RWPE1 (cell line): ENCODE measurements around the gene ANO7.
A peak's percentile ranks its signal among the peaks of the same experiment; 100 is the strongest.

Experiments used
- CTCF ChIA-PET: fragments of 350-600 bp; sonication (Branson Sonifier 250); formaldehyde crosslinking; extraction: SDS; loops from one replicate; lab custom pipeline; 2021; lab: Yijun Ruan, JAX
- POLR2A ChIA-PET: fragments of 400-600 bp; formaldehyde crosslinking; extraction: SDS; loops from one replicate; lab custom pipeline; 2020; ENCODE audit warnings: antibody characterized with exemption; ENCODE audit not compliant: low non-redundant PET; lab: Yijun Ruan, JAX
- DNase-seq: peaks from one replicate; pipeline ENCODE4 v3.0.0; 2012; ENCODE audit warnings: low spot score
- H3K27ac ChIP-seq: fragments of 450-650 bp; 2 replicates; pipeline ENCODE4 v1.5.1; 2017
- TF ChIP-seq, protein P1 (sequence below): fragments of 450-650 bp; conservative IDR thresholded peaks from 2 replicates; pipeline ENCODE4 v1.5.1; 2017; ENCODE audit warnings: low read depth, mild to moderate bottlenecking

The ANO7 gene

DNA sequence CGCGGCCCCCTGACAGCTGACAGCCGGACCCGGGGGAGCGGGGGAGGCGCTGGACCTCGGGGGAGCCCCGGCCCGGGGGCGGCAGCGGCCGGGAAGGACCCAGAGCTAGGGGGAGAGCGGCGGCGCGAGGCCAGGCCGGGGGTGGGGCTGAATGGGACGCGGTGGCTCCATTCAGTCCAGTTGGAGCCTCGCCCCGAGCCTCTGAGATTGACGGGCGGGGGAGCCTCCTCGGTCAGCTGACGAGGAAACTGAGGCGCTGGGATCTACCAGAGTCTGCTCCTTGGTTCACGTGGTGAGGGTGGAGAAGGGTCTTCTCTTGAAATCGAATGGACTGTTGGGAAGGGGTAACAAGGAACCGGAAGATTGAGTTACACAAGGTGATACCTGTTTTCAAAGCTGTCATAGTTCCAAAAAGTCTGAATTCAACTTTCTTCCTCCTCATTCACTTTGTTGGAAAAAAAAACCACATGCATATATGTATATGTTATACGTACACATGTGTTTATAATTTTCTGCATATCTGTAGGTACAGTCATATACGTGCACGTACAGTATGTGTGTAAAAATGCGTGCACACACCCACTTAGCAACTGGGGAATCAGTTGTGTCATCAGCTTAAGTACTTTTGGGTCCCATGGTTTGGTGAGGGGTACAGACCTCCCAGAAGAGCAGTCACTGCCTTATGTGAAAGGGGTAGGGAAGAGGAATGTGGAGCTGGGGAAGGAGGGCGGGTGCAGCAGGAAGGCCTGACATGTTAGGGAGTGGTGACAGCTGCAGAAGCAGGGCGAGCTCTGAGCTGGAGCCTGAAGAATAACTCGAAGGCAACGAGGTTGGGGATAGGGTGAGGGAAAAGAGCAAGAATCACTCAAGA lies 37.6 kb upstream of the ANO7 start:
- no peak for DNase-seq
- CTCF ChIA-PET = interaction anchor here (0.6 kb wide), 1 partner anchor 1601 kb away, joined by 3 read pairs; no protein-coding TSS in a partner anchor
- POLR2A ChIA-PET = no interaction called here
- H3K27ac ChIP-seq = peak overlapping the region; percentile 76
- TF ChIP-seq, protein P1, sequence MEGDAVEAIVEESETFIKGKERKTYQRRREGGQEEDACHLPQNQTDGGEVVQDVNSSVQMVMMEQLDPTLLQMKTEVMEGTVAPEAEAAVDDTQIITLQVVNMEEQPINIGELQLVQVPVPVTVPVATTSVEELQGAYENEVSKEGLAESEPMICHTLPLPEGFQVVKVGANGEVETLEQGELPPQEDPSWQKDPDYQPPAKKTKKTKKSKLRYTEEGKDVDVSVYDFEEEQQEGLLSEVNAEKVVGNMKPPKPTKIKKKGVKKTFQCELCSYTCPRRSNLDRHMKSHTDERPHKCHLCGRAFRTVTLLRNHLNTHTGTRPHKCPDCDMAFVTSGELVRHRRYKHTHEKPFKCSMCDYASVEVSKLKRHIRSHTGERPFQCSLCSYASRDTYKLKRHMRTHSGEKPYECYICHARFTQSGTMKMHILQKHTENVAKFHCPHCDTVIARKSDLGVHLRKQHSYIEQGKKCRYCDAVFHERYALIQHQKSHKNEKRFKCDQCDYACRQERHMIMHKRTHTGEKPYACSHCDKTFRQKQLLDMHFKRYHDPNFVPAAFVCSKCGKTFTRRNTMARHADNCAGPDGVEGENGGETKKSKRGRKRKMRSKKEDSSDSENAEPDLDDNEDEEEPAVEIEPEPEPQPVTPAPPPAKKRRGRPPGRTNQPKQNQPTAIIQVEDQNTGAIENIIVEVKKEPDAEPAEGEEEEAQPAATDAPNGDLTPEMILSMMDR = no peak

DNA sequence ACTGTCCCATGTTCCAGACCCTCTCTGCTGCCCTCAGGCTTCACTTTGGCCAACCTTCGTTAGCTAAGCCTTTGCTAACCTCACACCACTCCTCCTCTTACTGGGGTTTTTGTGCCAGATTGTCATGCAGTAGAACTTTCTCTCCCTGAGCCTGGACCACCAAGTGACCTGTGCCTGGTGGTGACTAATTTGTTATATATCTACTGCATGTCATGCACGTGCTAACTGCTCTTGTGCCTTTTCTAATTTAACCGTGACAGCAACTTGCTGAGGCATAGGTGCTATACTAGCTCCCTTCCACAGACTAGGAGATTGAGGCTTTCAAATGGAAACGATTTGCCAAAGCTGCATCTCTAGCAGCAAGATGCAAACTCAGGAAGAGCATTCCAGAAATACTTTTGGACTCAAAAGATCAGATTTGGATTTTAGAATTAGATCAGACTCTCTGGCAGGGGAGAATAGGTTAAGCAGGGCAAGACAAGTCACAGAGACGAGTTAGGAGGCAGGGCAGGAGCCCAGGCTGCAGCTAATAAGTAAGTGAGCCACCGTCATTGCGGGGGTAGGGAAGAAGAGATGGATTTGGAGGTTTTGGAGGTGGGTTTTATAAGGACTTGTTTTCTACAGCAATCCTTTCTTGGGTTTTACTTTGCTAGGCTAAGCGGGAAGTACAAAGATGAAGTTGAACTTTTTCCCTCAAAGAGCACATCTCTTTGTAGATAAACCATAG lies 36.4 kb upstream of the ANO7 start:
- DNase-seq = no peak
- TF ChIP-seq, protein P1 = no peak
- POLR2A ChIA-PET = no interaction called here
- CTCF ChIA-PET = no interaction called here
- no peak overlapping the region for H3K27ac ChIP-seq

DNA sequence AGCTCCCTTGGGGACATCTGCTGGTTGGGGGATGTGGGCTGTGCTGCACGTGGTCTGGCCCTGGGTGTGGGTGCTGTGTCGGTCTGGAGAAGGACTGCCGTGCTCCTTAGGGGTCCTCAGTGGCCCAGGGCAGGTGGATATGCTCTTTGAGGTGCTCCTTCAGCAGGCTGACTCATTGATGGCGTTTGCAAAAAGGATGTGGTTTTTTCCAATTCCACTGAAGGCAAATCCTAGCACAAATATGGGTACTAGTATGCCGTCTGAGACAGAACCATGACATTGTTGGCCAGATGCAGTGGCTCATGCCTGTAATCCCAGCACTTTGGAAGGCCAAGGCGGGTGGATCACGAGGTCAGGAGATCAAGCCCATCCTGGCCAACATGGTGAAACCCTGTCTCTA lies 34.9 kb upstream of the ANO7 start:
- CTCF ChIA-PET = interaction anchor here (0.5 kb wide), 1 partner anchor 250 kb away, joined by 4 read pairs; no protein-coding TSS in a partner anchor
- TF ChIP-seq, protein P1 = no peak
- POLR2A ChIA-PET = no interaction called here
- DNase-seq = no peak
- no peak overlapping the region for H3K27ac ChIP-seq

DNA sequence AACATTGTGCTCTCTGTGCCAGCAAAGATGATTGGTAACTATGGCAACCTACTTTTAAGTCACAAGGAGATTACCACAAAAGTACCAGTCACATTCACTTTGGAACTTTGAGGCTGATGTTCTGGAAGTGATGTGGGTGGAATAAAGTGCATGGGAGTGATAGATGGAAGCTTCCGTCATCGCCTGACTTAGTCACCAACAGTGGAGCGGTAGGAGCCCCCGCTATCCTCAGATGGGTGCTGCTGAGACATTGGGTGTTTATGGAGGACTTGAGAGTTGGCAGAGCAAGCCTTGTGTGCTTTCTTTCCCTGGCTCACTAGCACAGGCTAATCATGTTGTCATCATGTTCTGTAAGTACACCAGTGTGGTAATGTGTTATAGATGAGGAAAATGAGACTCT lies 33.6 kb upstream of the ANO7 start:
- DNase-seq = no peak
- no peak overlapping the region for H3K27ac ChIP-seq
- ChIA-PET POLR2A (no interaction called here), CTCF (interaction anchor here (0.5 kb wide), 1 partner anchor 34 kb away, joined by 4 read pairs; no protein-coding TSS in a partner anchor)
- TF ChIP-seq, protein P1 = no peak

DNA sequence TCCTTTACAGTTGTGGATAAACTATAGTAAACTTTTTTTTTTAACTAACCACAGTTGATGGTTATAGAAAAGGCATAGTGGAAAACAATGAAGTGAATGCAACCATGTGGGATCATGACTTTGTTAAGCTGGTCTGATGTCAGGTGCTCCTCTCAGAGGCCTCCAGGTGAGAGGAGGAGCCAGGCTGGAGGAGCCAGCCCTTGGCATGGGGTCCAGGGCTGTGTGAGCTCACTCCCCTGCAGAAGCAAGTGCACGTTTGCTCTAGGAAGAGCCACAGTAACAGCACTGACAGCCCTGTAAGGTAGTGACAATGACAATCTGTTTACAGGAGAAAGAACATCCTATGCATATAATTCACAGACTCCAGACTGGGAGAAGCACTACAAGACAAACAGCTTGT lies 32.5 kb upstream of the ANO7 start:
- DNase-seq = no peak
- TF ChIP-seq, protein P1 = no peak
- CTCF ChIA-PET = no interaction called here
- H3K27ac ChIP-seq = no peak overlapping the region
- POLR2A ChIA-PET = no interaction called here

DNA sequence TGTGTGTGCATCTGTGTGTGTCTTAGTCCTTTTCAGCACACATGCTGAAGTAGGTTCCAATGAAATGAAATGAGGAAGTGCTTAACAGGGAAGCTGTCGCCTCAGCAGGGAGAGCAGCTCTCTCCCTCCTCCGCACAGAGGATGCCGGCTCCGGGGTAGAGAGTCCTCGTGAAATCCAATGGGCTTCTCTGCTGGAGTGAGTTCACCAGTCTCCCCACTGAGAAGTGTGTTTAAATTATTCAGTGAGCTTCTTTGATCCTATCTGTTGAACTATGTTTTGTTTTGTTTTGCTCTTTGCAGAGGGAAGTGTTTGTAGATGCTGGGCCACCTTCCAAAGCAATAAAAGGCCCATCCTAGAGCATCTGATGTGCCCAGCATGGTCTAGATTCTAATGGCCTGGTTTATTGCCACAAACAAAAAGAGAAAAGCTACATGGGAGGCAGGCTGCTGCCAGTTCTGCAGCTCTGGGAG lies 31.5 kb upstream of the ANO7 start:
- TF ChIP-seq, protein P1 = no peak
- H3K27ac ChIP-seq = no peak overlapping the region
- ChIA-PET POLR2A (no interaction called here), CTCF (no interaction called here)
- DNase-seq = no peak
